Erythroblast (primary cell): ENCODE data around the gene ABAT.

ENCODE experiments used
- GATA1 ChIP-seq: IDR thresholded peaks from 2 replicates; pipeline ENCODE4 v1.6.1; 2011; ENCODE audit warnings: low read depth, mild to moderate bottlenecking, control low read depth, low read length, moderate library complexity
- POLR2A ChIP-seq: IDR thresholded peaks from 2 replicates; pipeline ENCODE4 v1.6.1; 2011; ENCODE audit warnings: mild to moderate bottlenecking, low read length

DNA sequence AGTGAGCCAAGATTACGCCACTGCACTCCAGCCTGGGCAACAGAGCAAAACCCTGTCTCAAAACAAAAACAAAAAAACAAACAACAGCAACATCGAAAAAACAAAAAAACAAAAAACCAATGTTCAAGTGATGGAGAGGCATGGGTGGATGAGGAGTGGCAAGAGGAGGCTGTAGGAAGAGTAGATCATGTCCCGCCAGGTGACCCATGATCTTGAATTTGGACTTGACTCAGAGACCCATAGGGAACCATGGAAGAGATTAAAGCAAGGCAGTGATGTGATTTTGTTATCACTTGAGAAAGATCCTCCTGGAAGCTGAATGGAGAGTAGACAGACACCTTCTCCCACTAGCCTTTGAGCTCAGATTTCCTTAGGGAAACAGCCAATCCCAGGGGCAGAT, 11.2 kb downstream of the ABAT start:
- TF ChIP-seq POLR2A (no peak), GATA1 (no peak)
